ENCODE data around the gene SH3BP5L.
A peak's percentile ranks its signal among the peaks of the same experiment; 100 is the strongest.

- TF ChIP-seq POLR2AphosphoS5 (IDR thresholded peaks at IDR 0.05), result peak; percentile 21 to 84 (median 80)
- no peak for TF ChIP-seq CTCF (IDR thresholded peaks at IDR 0.05)
- peak; percentile 26 for TF ChIP-seq POLR2A (IDR thresholded peaks at IDR 0.05)
These were observed 47.8 kb upstream of the SH3BP5L start for GRCh38 chr1:248873409-248873992.

Data from breast epithelium (tissue), 3 donors.